HS-27A (cell line): ENCODE data around the gene PRR35.

Experiments
- DNase-seq: peaks from one replicate; pipeline ENCODE4 v3.0.0-alpha.2; 2012; ENCODE audit warnings: low read depth, missing footprints

The PRR35 gene

GRCh38 chr16:564690-565418 is 4.7 kb downstream of the PRR35 start:
- DNase-seq: no peak

GRCh38 chr16:565419-566330 is 5.5 kb downstream of the PRR35 start:
- no peak for DNase-seq

GRCh38 chr16:566475-567372 is 6.5 kb downstream of the PRR35 start, which contains the start of gene NHLRC4:
TSS of gene NHLRC4 (plus strand) at chr16:567005. CDS start at chr16:568048, 1,043 bp downstream.
- DNase-seq: no peak

DNA sequence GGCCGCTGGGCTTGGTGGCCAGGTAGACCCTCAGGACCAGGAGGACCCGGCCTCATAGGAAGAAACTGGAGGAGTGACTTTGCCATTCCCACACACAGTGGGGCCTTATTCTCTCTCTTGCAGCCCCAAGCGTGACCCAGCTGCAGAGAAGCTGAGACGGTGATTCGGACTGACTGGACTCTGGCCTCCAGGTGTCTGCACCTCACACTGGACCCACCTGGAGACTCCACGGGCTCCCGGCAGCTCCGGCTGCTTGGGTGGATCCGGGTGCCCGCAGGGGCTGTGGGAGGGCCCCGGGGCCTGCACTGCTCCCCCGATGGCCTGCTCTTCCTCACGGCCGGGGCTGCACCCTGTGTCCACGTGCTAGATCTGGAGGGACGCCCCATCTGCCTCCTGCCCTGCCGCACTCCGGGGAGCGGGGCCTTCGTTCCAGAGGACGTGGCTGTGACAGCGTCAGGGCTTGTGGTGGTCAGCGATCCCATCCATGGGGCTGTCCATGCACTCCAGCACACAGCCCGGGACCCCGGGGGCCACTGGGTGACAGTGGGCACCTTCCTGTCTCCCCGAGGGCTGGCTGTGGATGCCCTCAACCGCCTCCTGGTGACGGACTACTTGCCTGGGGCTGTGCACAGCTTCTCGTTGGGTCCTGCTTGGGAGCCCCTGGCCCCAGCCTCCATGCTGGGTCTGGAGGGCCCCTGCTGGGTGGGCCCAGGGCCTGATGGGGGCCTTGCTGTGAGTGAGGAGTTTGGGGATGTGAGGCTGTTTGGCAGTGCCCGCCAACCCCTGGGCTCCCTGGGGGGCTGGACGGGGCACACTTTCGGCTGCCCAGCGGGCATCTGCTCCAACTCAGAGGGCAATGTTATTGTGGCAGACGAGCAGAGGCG is 7.4 kb downstream of the PRR35 start:
- no peak for DNase-seq

DNA sequence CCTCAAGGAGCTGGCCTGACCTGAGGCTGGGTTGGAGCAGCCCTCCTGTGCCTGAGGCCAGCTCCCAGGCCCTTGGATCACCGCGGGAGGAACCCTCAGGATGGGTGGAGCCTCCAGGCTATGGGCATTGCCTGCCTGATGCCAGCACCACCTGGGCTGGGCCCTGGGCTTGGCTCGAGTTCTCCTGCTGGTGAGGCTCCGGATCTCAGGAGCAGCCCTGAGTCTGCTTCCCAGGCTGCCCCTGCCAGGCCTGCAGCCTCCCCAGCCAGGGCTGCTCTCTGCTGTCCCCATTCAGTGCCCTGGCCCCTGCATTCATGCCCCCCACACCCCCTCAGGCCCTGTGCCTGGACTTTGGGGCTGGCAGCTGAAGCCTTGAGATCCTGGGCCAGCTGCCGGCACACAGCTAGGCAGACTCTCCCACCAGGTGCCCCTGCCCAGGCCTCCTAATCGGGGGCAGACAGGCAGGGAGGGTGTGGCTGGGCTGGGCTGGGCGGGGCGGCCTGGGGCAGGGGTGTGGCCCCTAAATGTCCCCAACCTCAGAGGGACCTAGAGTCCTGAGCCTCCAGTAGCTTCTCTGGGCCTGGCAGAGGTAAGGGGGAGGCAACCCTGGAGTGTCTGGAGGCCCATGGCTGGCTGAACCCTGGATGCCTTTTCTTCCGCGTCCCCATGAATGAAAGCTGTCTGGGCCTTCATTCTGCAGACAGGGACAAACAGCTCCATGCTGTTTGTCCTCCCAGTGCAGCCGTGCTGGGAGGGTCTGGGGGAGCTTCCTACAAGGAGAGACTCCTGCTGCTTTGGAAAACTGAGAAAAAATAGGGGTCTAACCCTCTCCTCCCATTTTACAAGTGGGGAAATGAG is 8.4 kb downstream of the PRR35 start:
- no peak for DNase-seq

DNA sequence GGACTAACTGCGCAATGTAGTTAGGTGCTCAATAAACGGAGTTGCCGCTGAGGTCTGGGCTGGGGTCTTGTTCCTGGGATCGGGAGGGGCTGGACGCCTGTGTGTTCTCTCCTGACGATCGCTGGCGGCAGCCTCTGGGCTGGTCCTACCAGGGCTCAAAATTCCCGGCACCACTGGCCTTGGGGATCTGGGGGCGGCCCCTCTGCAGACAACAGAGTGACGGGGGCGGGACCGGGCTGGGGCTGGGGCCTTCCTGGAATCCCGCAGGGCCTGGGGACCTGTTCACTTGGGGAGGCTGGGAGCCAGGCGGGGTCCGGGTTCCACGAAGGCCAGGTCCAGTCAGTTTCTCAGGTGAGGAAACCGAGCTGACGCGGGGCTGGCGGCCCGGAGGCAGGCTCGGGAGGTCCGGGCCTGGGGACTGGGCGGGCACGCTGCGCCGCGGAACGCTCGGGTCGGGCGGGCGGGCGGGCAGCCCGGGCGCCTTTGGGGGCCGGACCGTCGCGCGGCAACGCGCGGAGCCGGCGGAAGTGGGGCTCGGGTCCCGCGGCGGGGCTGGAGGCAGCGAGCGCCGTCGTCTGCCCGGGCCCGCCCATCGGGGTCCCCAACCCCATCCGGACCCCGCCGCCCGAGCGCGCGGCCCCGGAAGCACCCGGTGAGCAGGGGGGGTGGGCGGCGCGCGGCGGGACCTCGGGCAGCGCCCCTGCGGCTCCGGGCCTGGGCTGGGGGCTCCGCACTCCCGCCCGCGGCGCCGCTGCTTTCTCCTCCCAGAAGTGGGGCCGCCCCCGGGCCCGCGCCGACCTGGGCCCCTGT is 9.5 kb downstream of the PRR35 start, which contains the start of gene PIGQ:
TSS of gene PIGQ (plus strand) at position 524 of the 810 bp plus-strand sequence. CDS start 4,107 bp downstream, outside the sequence.
- DNase-seq: no peak

DNA sequence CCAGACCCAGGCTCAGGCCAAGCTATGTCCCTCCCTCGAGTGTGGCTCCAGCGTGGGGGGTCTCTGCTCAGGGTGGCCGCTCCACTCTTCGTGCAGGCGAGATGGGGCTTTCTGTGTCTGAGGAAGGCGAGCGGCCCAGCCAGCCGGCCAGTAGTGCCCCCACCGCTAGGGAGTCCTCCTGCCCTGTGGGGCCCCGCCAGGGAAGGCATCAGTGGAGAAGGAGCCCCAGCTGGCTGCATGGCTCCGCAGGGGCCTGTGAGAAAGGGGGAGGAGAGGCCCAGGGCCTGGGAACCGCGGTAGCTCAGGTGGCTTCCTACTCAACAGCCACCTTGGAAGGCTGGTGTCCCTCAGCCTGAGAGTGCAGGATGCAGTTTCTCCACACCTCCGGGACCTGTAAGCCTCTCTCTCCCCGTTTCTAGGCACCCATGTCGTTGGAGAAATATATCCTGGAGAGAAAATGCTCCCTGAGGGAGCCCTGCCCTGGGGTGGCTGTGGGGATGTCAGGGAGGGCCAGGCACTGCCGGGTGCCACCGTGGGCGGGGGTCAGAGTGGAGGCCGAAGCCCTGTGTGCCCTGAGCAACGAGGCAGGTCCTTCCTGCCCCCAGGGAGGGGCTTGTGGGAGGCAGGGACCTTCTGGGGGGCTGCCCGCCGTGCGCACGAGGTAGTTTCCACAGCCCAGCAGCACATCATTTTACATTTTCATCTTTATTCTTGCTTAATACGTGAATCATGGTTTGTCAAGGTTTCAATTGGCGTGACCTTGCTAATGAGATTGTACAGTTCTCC is 12.9 kb downstream of the PRR35 start:
- no peak for DNase-seq

- no peak for DNase-seq
These were observed 14.0 kb downstream of the PRR35 start for GRCh38 chr16:574021-574760.

DNA sequence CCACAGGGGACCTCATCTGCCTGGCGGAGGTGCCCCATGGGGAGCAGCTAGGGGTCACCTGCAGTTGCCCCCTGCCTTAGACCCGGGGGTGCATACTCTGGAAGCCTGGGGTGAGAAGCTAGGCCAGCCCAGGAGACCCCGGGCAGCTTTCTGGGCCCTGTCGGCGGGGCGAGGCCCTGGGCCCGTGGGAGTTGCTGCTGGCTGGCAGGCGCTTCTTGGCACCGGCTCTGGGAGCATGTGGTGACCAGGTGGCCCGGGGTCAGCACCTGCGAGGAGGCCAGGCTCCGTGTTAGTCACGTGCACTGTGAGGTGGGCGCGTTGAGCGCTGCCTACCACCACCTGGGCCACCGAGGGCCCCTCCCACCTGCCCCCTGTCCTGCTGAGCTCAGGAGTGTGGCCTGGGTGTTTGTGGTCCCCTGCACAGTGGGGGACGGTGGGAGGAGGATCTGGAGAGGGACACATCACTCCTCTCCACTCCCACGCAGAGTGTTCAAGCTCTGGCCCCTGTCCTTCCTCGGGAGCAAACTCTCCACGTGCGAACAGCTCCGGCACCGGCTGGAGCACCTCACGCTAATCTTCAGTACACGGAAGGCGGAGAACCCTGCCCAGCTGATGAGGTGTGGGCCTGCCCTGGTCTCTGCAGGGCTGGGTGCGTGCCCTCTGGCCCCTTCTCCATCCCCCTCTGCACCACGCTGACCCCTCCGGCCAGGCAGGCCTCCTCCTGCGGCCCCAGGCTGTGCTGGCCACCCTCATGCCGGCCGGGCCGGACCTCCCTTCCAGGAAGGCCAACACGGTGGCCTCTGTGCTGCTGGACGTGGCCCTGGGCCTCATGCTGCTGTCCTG is 15.4 kb downstream of the PRR35 start:
- no peak for DNase-seq

- DNase-seq: no peak
These were observed 16.1 kb downstream of the PRR35 start for GRCh38 chr16:576197-576822.

DNA sequence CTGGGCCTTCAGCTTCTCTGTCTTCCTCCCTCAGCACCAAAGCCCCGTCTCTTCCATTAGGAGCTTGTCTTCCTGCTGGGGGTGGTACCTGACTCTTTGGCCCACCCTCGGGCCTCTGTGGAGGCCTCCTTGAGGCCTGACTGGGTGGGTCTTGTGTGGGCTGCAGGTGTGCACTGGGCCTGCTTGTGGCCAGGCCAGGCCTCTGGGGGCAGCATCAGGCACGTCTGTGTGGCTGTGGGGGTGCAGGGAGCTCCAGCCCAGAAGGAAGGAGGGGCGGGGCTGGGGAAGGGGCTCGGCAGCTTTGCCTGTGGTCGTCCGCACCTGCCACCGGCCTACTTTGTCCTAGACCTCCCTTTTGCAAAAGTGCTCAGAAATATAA is 16.6 kb downstream of the PRR35 start:
- no peak for DNase-seq

GRCh38 chr16:577796-578195 is 17.6 kb downstream of the PRR35 start:
- no peak for DNase-seq

DNA sequence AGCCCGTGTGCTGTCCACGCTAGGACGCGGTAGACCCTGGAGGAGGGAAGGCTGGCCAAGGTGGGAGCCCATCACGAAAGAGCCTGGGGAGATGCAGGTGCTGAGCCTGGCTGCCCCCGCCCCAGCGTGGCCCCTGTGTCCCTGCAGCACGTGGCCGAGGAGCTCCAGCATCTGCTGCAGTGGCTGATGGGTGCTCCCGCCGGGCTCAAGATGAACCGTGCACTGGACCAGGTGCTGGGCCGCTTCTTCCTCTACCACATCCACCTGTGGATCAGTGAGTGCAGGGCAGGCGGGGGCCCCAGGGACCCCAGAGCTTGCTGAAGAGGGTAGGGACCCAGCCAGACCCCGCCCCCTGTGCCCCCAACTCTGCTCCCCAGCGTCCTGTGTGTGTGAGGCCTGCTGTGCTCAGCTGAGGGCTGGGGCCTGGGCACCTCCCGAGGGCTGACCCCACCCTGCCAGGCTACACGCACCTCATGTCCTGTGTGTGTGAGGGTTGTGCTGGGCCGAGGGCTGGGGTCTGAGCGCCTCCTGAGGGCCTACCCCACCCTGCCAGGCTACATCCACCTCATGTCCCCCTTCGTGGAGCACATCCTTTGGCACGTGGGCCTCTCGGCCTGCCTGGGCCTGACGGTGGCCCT is 18.2 kb downstream of the PRR35 start:
- no peak for DNase-seq

DNA sequence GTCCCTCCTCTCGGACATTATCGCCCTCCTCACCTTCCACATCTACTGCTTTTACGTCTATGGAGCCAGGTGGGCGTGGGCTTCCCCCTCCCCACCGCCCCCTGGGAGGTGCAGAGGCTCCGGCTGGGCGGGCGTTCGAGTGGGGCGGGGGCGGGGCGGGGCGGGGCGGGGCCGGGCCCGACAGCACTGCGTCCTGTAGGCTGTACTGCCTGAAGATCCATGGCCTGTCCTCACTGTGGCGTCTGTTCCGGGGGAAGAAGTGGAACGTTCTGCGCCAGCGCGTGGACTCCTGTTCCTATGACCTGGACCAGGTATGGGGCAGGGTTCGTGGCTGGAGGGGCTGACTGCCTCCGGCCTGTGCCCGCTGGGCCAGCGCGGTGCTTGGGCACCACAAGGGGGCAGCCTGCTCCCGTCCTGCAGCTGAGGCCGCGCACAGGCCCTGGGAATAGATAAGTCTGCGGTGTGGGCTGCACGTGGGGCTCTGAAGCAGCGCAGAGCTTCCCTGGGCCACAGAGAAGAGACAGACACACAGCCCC is 18.7 kb downstream of the PRR35 start:
- DNase-seq: no peak
